NCI-H2227 (cell line): ENCODE data around the gene SYNGAP1.
A peak's percentile ranks its signal among the peaks of the same experiment; 100 is the strongest.

Experiments
- DNase-seq: peaks from one replicate; lab custom pipeline; 2025; ENCODE audit not compliant: unreplicated experiment; lab: John Stamatoyannopoulos, UW

SYNGAP1 gene

GRCh38 chr6:33420491-33421343, 852 bp downstream of the SYNGAP1 start:
- DNase-seq, result peak; percentile 77

GRCh38 chr6:33421344-33421643, 1.4 kb downstream of the SYNGAP1 start:
- DNase-seq, result no peak

GRCh38 chr6:33423777-33424176, 3.9 kb downstream of the SYNGAP1 start:
- DNase-seq, result no peak

GRCh38 chr6:33424855-33425667, 5.2 kb downstream of the SYNGAP1 start:
- no peak for DNase-seq

GRCh38 chr6:33425668-33426577, 6.1 kb downstream of the SYNGAP1 start:
- DNase-seq, result peak; percentile 87

- DNase-seq, result peak; percentile 34
These were observed 7.0 kb downstream of the SYNGAP1 start for GRCh38 chr6:33426590-33427511.

- peak; percentile 75 for DNase-seq
These were observed 7.8 kb downstream of the SYNGAP1 start for GRCh38 chr6:33427585-33428223.

- DNase-seq, result peak; percentile 55
These were observed 8.5 kb downstream of the SYNGAP1 start for GRCh38 chr6:33428224-33428965.

- DNase-seq, result no peak
These were observed 9.3 kb downstream of the SYNGAP1 start for GRCh38 chr6:33428966-33429749.

GRCh38 chr6:33429750-33430052, 9.8 kb downstream of the SYNGAP1 start:
- no peak for DNase-seq

- no peak for DNase-seq
These were observed 10.5 kb downstream of the SYNGAP1 start for GRCh38 chr6:33430334-33430733.

GRCh38 chr6:33430991-33431879, 11.4 kb downstream of the SYNGAP1 start:
- DNase-seq, result peak; percentile 91

GRCh38 chr6:33431880-33432541, 12.1 kb downstream of the SYNGAP1 start:
- peak; percentile 66 for DNase-seq

GRCh38 chr6:33432546-33432945, 12.7 kb downstream of the SYNGAP1 start:
- DNase-seq, result no peak

GRCh38 chr6:33433001-33433543, 13.2 kb downstream of the SYNGAP1 start:
- DNase-seq, result no peak

- DNase-seq, result peak; percentile 46
These were observed 13.8 kb downstream of the SYNGAP1 start for GRCh38 chr6:33433544-33434191.
